KMS-11 (cell line): ENCODE measurements around the gene TTI1.

Experiments used
- H2AFZ ChIP-seq: fragments of 200-600 bp; sonication (generic); 2 replicates; pipeline ENCODE4 v1.6.1; 2016; ENCODE audit warnings: antibody characterized with exemption, mixed run types, low read depth
- H3K27ac ChIP-seq: fragments of 200-600 bp; sonication (generic); 2 replicates; pipeline ENCODE4 v1.6.1; 2016; ENCODE audit warnings: mild to moderate bottlenecking, mixed run types
- H3K27me3 ChIP-seq: fragments of 200-600 bp; sonication (generic); 2 replicates; pipeline ENCODE4 v1.6.1; 2017; ENCODE audit warnings: mild to moderate bottlenecking, low read depth, mixed run types, moderate library complexity; ENCODE audit not compliant: insufficient read depth
- H3K36me3 ChIP-seq: fragments of 200-600 bp; sonication (generic); 2 replicates; pipeline ENCODE4 v1.6.1; 2017; ENCODE audit warnings: mild to moderate bottlenecking, mixed run types; ENCODE audit not compliant: insufficient read depth
- H3K4me1 ChIP-seq: fragments of 200-600 bp; sonication (generic); 2 replicates; pipeline ENCODE4 v1.6.1; 2016; ENCODE audit warnings: mild to moderate bottlenecking, low read depth, mixed run types; ENCODE audit not compliant: poor library complexity, severe bottlenecking
- H3K4me2 ChIP-seq: fragments of 200-600 bp; sonication (generic); 2 replicates; pipeline ENCODE4 v1.7.0; 2016; ENCODE audit warnings: mild to moderate bottlenecking, mixed run types
- H3K4me3 ChIP-seq: fragments of 200-600 bp; sonication (generic); IDR thresholded peaks from 2 replicates; pipeline ENCODE4 v1.6.1; 2017; ENCODE audit warnings: low read depth, low read length, mixed read lengths; ENCODE audit not compliant: insufficient read depth
- H3K79me2 ChIP-seq: fragments of 200-600 bp; sonication (generic); 2 replicates; pipeline ENCODE4 v1.6.1; 2016; ENCODE audit warnings: low read depth, mixed run types; ENCODE audit not compliant: insufficient read depth
- H3K9ac ChIP-seq: fragments of 200-600 bp; sonication (generic); 2 replicates; pipeline ENCODE4 v1.6.1; 2016; ENCODE audit warnings: mild to moderate bottlenecking, mixed run types
- H4K20me1 ChIP-seq: fragments of 200-600 bp; sonication (generic); 2 replicates; pipeline ENCODE4 v1.6.1; 2016; ENCODE audit warnings: mild to moderate bottlenecking, mixed run types; ENCODE audit not compliant: insufficient read depth
- CTCF ChIP-seq: fragments of 200-600 bp; sonication (generic); conservative IDR thresholded peaks from 2 replicates; pipeline ENCODE4 v1.6.1; 2017; ENCODE audit warnings: low read depth, mild to moderate bottlenecking, antibody characterized with exemption, low read length, moderate library complexity, mixed read lengths

TTI1 gene

GRCh38 chr20:37995856-37996605, 37.2 kb downstream of the TTI1 start:
- H3K27me3 ChIP-seq = no peaks in the 10 kb centered on the region
- peaks cover 5% of the 10 kb centered on the region; the same call in 1 of the 2 replicates for H3K36me3 ChIP-seq
- no peak overlapping the region for H3K4me2 ChIP-seq
- no peak overlapping the region for H3K4me3 ChIP-seq
- no peak overlapping the region for H2AFZ ChIP-seq
- no peaks in the 10 kb centered on the region for H3K4me1 ChIP-seq
- no peaks in the 10 kb centered on the region for H3K79me2 ChIP-seq
- TF ChIP-seq CTCF = no peak
- no peak overlapping the region for H3K9ac ChIP-seq
- H3K27ac ChIP-seq = no peak overlapping the region
- H4K20me1 ChIP-seq = no peaks in the 10 kb centered on the region

- Histone ChIP-seq H3K27me3 (no peaks in the 10 kb centered on the region), H3K27ac (no peak overlapping the region), H3K4me3 (no peak overlapping the region), H3K79me2 (no peaks in the 10 kb centered on the region), H3K9ac (no peak overlapping the region), H3K4me2 (no peak overlapping the region), H2AFZ (no peak overlapping the region), H3K36me3 (peaks cover 5% of the 10 kb centered on the region; the same call in 1 of the 2 replicates), H3K4me1 (no peaks in the 10 kb centered on the region), H4K20me1 (no peaks in the 10 kb centered on the region)
- TF ChIP-seq CTCF = no peak
These were observed 38.7 kb downstream of the TTI1 start for GRCh38 chr20:37994512-37994911.

GRCh38 chr20:37992802-37993409, 40.4 kb downstream of the TTI1 start:
- peak; percentile 83 for TF ChIP-seq CTCF
- H2AFZ ChIP-seq = no peak overlapping the region
- no peak overlapping the region for H3K4me3 ChIP-seq
- H3K4me2 ChIP-seq = no peak overlapping the region
- no peaks in the 10 kb centered on the region for H3K4me1 ChIP-seq
- H3K27ac ChIP-seq = no peak overlapping the region
- no peaks in the 10 kb centered on the region for H3K79me2 ChIP-seq
- H4K20me1 ChIP-seq = no peaks in the 10 kb centered on the region
- H3K9ac ChIP-seq = no peak overlapping the region
- no peaks in the 10 kb centered on the region for H3K27me3 ChIP-seq
- H3K36me3 ChIP-seq = peaks cover 5% of the 10 kb centered on the region; the same call in 1 of the 2 replicates

GRCh38 chr20:37991908-37992307, 41.3 kb downstream of the TTI1 start:
- H3K4me2 ChIP-seq = no peak overlapping the region
- H3K36me3 ChIP-seq = peaks cover 5% of the 10 kb centered on the region; the same call in 1 of the 2 replicates
- no peaks in the 10 kb centered on the region for H3K4me1 ChIP-seq

More at GRCh38 chr20:37991908-37992307, 41.3 kb downstream of the TTI1 start:
- Histone ChIP-seq H3K27ac (no peak overlapping the region), H2AFZ (no peak overlapping the region), H4K20me1 (no peaks in the 10 kb centered on the region), H3K9ac (no peak overlapping the region), H3K27me3 (no peaks in the 10 kb centered on the region), H3K79me2 (no peaks in the 10 kb centered on the region), H3K4me3 (no peak overlapping the region)
- TF ChIP-seq CTCF = no peak
